Bronchial epithelial cell (primary cell): Measurements from ENCODE around the gene EFNA3. TPM values are rescaled to one million over a fixed set of nuclear protein-coding genes. Genes with fewer than 3 reads are reported as not detected.

Source experiments
- DNase-seq: peaks from one replicate; pipeline ENCODE4 v3.0.0-alpha.2; 2010; ENCODE audit warnings: low read depth
- FAIRE-seq: peaks from 2 replicates; lab custom pipeline; 2011; peaks lifted over from hg19 to GRCh38; lab: Jason Lieb, UNC
- H3K27me3 ChIP-seq: 2 replicates; pipeline ENCODE4 v1.5.1; 2011; ENCODE audit warnings: low read length; ENCODE audit not compliant: control insufficient read depth, insufficient read depth
- H3K36me3 ChIP-seq: 2 replicates; pipeline ENCODE4 v1.5.1; 2011; ENCODE audit warnings: low read length; ENCODE audit not compliant: control insufficient read depth, insufficient read depth
- H3K4me3 ChIP-seq: 2 replicates; pipeline ENCODE4 v1.5.1; 2011; ENCODE audit warnings: mild to moderate bottlenecking, low read depth, low read length, control low read depth
- CTCF ChIP-seq: IDR thresholded peaks from 2 replicates; pipeline ENCODE4 v1.5.1; 2011; ENCODE audit warnings: mild to moderate bottlenecking, moderate library complexity, low read length, control low read depth, inconsistent platforms; ENCODE audit not compliant: insufficient read depth, severe bottlenecking
- total RNA-seq: library from RNA; depleted of rRNA; stranded (reverse); fragments of >200 nt; gene quantifications from 2 replicates; pipeline ENCODE4 v1.2.1, GENCODE V29; 2014

The EFNA3 gene
- total RNA-seq, 1 donor from 2014 or later = 3.7 TPM

DNA sequence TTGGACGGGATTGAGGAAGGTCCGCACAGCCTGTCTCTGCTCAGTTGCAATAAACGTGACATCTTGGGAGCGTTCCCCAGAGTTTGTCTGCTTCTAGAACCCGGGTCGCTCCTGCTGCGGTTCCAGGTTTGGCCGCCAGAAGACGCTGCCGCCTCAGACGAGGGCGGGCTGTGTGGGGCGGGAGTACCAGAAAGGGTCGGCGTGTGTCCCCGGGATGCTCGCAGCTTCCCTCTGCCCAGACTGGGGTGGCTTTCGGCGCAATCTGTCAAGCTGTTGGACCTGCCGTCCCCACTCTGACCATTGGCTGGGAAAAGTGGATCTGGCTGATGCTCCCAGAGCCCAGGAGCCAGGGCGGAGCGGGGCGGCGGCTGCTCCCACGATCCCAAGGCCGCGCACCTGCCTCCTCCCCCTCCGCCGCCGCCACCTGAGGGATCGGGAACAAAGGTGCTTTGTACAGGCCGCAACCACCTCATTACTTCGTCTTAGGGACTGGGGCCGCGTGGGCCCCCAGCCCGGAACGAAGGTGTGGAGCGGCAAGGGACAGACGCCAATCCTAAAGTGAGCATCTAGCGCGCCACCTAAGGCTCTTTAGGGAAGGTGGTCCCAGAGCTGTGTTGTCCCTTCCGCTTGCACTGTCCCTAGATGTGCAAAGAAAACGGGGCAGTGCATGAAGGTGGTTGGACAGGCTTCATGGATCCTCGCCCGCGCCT lies 15.8 kb upstream of the EFNA3 start:
- peak; percentile 90 for TF ChIP-seq CTCF
- H3K36me3 ChIP-seq = peaks cover 33% of the 10 kb centered on the region
- H3K4me3 ChIP-seq = no peak overlapping the region
- no peak for FAIRE-seq
- DNase-seq = peak; percentile 18
- H3K27me3 ChIP-seq = no peaks in the 10 kb centered on the region

GRCh38 chr1:155063550-155064110 lies 15.0 kb upstream of the EFNA3 start, which contains the start of gene EFNA4:
EFNA4 (plus strand) TSS chr1:155063740; CDS start chr1:155063824, 84 bp downstream.
- FAIRE-seq (no peak), DNase-seq (peak; percentile 82)
- TF ChIP-seq CTCF = no peak
- Histone ChIP-seq H3K36me3 (peaks cover 27% of the 10 kb centered on the region), H3K27me3 (no peaks in the 10 kb centered on the region), H3K4me3 (peak within 1 kb of the TSS; percentile 83)

- TF ChIP-seq CTCF = no peak
- peak; percentile 16 for DNase-seq
- no peak for FAIRE-seq
Observed at GRCh38 chr1:155064111-155064831, 14.4 kb upstream of the EFNA3 start.

GRCh38 chr1:155064832-155065429 lies 13.7 kb upstream of the EFNA3 start:
- no peak for FAIRE-seq
- Histone ChIP-seq H3K36me3 (peaks cover 24% of the 10 kb centered on the region), H3K4me3 (no peak overlapping the region), H3K27me3 (no peaks in the 10 kb centered on the region)
- TF ChIP-seq CTCF = no peak
- DNase-seq = no peak

More at GRCh38 chr1:155064111-155064831, 14.4 kb upstream of the EFNA3 start:
- no peaks in the 10 kb centered on the region for H3K27me3 ChIP-seq
- H3K4me3 ChIP-seq = peak overlapping the region; percentile 83
- H3K36me3 ChIP-seq = peaks cover 28% of the 10 kb centered on the region

DNA sequence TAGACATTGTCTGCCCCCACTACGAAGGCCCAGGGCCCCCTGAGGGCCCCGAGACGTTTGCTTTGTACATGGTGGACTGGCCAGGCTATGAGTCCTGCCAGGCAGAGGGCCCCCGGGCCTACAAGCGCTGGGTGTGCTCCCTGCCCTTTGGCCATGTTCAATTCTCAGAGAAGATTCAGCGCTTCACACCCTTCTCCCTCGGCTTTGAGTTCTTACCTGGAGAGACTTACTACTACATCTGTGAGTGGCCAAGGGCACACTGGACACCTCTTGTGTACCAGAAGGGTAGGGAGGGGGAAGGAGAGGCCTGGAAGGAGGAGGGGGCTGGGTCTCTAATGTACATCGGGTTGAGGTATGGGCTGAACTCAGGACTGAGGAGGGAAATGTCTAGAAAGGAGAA lies 11.9 kb upstream of the EFNA3 start:
- Histone ChIP-seq H3K36me3 (peaks cover 20% of the 10 kb centered on the region), H3K4me3 (no peak overlapping the region), H3K27me3 (no peaks in the 10 kb centered on the region)
- FAIRE-seq = no peak
- no peak for DNase-seq
- TF ChIP-seq CTCF = no peak
